HEK293T (cell line): ENCODE results near the gene UFC1.

Experiments
- FOXK2 ChIP-seq: fragments of 450-650 bp; IDR thresholded peaks from 2 replicates; pipeline ENCODE4 v1.6.1; 2016; ENCODE audit warnings: mild to moderate bottlenecking
- SUZ12 ChIP-seq: fragments of 450-650 bp; IDR thresholded peaks from 2 replicates; pipeline ENCODE4 v1.6.1; 2016; ENCODE audit warnings: mild to moderate bottlenecking

- no peak for TF ChIP-seq SUZ12
- TF ChIP-seq FOXK2 = no peak
Observed at GRCh38 chr1:161162052-161162451, 8.3 kb downstream of the UFC1 start.
